OCI-LY3 (cell line): ENCODE measurements around the gene ZNF514.

Experiments
- CTCF ChIP-seq: fragments of 200-600, 300-600 bp; sonication (generic); IDR thresholded peaks from 2 replicates; pipeline ENCODE4 v1.5.1; 2014; ENCODE audit warnings: antibody characterized with exemption, low read length, low read depth
- EZH2phosphoT487 ChIP-seq: fragments of 200-600 bp; shearing (Covaris generic); IDR thresholded peaks from 2 replicates; pipeline ENCODE4 v1.6.1; 2018; ENCODE audit warnings: antibody characterized with exemption, mixed run types, low read depth

- no peak for TF ChIP-seq CTCF
- no peak for TF ChIP-seq EZH2phosphoT487
Measured at GRCh38 chr2:95185197-95185596, 25.5 kb upstream of the ZNF514 start.
